ENCODE data around the gene KRT26. TPM values are rescaled to one million over a fixed set of nuclear protein-coding genes. Genes with fewer than 3 reads are reported as not detected.

The KRT26 gene
- total and polyA plus RNA-seq, 2 of the 4 experiments (the other 2 are of a cell fraction): not detected

GRCh38 chr17:40791111-40791510 lies 19.1 kb upstream of the KRT26 start:
- no peak overlapping the region for H2BK15ac ChIP-seq (ENCODE audit: low read depth, low read length)
- no peak overlapping the region for H3K9ac ChIP-seq (ENCODE audit: low read depth, low read length)
- dilution Hi-C loops (cut with HindIII; ENCODE audit: low sequenced_read_pairs, unreplicated experiment) (no loop called here), in situ Hi-C loops (cut with MboI; ENCODE audit: low sequenced_read_pairs) (loop anchor here (5.0 to 25.0 kb wide), 2 partner anchors 174 to 429 kb away; partner anchors contain the start of gene GJD3), intact Hi-C loops (cut with micrococcal nuclease) (loop anchor here (1.0 to 10.0 kb wide), 4 partner anchors 143 to 426 kb away; partner anchors contain the start of gene GJD3)
- H2BK20ac ChIP-seq (ENCODE audit: low read depth, low read length): no peak overlapping the region
- H3K4ac ChIP-seq (ENCODE audit: low read depth, low read length): no peak overlapping the region
- H3K27ac ChIP-seq (ENCODE audit: insufficient read depth, low read length): no peak overlapping the region
- no peak overlapping the region for H2BK5ac ChIP-seq (ENCODE audit: low read depth, low read length, poor library complexity, severe bottlenecking)
- ChIA-PET POLR2A (ENCODE audit: unreplicated experiment) (no interaction called here), CTCF (interaction anchor here (0.8 to 1.9 kb wide), 4 partner anchors 13 to 857 kb away, joined by 3 to 6 read pairs (median 3); no protein-coding TSS in a partner anchor)
- H3K9me1 ChIP-seq (ENCODE audit: insufficient read depth, low read length): no peaks in the 10 kb centered on the region
- DNase-seq (no peak), ATAC-seq (ENCODE audit: low read depth) (no peak)
- no peak overlapping the region for H2AFZ ChIP-seq (replicated peaks; ENCODE audit: low read length, poor library complexity)
- H3K14ac ChIP-seq (replicated peaks; ENCODE audit: low read depth, low read length): no peak overlapping the region
- no peak overlapping the region for H2AK9ac ChIP-seq (replicated peaks; ENCODE audit: low read depth, low read length, poor library complexity)
- H3K4me3 ChIP-seq (ENCODE audit: insufficient read depth, low read depth, low read length): no peak overlapping the region
- H3K79me1 ChIP-seq (ENCODE audit: low read depth in 1 of 2, low read length in 2 of 2): no peaks in the 10 kb centered on the region
- H2AK5ac ChIP-seq (ENCODE audit: low read depth, low read length): no peak overlapping the region
- no peak overlapping the region for H4K5ac ChIP-seq (ENCODE audit: low read depth, low read length)
- H3K23ac ChIP-seq (ENCODE audit: low read depth, low read length): no peak overlapping the region
- TF ChIP-seq RCOR1 (IDR thresholded peaks at IDR 0.05; ENCODE audit: insufficient replicate concordance, low read length) (no peak), NFE2L2 (IDR thresholded peaks at IDR 0.05; ENCODE audit: low read depth, low read length) (no peak), MAFK (IDR thresholded peaks at IDR 0.05; ENCODE audit: low read depth, low read length) (no peak), RFX5 (IDR thresholded peaks at IDR 0.05; ENCODE audit: low read depth, low read length) (no peak), USF2 (IDR thresholded peaks at IDR 0.05; ENCODE audit: low read depth, low read length) (no peak)
- H3K18ac ChIP-seq (ENCODE audit: low read depth, low read length): no peak overlapping the region
- no peak overlapping the region for H3K4me2 ChIP-seq (ENCODE audit: low read depth, low read length)
- no peaks in the 10 kb centered on the region for H3K4me1 ChIP-seq (ENCODE audit: control insufficient read depth, insufficient read depth, low read length)
- H4K20me1 ChIP-seq (ENCODE audit: insufficient read depth, low read length): no peaks in the 10 kb centered on the region
- H3K27me3 ChIP-seq (ENCODE audit: control insufficient read depth, insufficient read depth, low read length): peaks cover 37% of the 10 kb centered on the region
- H2BK120ac ChIP-seq (ENCODE audit: low read depth, low read length): no peak overlapping the region
- H4K91ac ChIP-seq (ENCODE audit: insufficient read depth, low read depth, low read length): no peak overlapping the region
- no peaks in the 10 kb centered on the region for H3K36me3 ChIP-seq (ENCODE audit: control insufficient read depth, insufficient read depth, low read length)
- WGBS, 2 experiments (ENCODE audit: extremely low coverage in 2 of 2, insufficient read length in 1 of 2): no CpG with 5 or more reads among the region's 1 CpG
- no peak overlapping the region for H4K8ac ChIP-seq (ENCODE audit: low read depth in 2 of 2, low read length in 2 of 2)
- H3K9me3 ChIP-seq (ENCODE audit: control insufficient read depth, insufficient read depth, low read length): no peaks in the 10 kb centered on the region
- BruUV-seq (replicated peaks): no TSS peak
- H3K56ac ChIP-seq (ENCODE audit: extremely low read depth, insufficient read depth, low read length): no peak overlapping the region
